Chondrocyte (in vitro differentiated cells): Measurements from ENCODE around the gene CASP8AP2. TPM values are rescaled to one million over a fixed set of nuclear protein-coding genes. Genes with fewer than 3 reads are reported as not detected.
"Not testable (repeated sequence)": the region's sequence is repeated elsewhere in the genome, so short reads cannot be mapped to it uniquely, and the experiment has no call there.

Source experiments
- DNase-seq: peaks from one replicate; pipeline ENCODE4 v3.0.0; 2021; ENCODE audit warnings: mixed read lengths, low spot score
- H3K27ac Mint-ChIP-seq: one replicate; pipeline ENCODE4 v1.8.0; 2021; ENCODE audit warnings: mild to moderate bottlenecking, moderate library complexity, mixed read lengths; ENCODE audit not compliant: unreplicated experiment
- H3K27me3 Mint-ChIP-seq: 2 replicates; pipeline ENCODE4 v1.8.0; 2021; ENCODE audit warnings: low read depth, mixed read lengths
- H3K36me3 Mint-ChIP-seq: 2 replicates; pipeline ENCODE4 v1.8.0; 2021; ENCODE audit warnings: low read depth, mixed read lengths
- H3K4me1 Mint-ChIP-seq: 2 replicates; pipeline ENCODE4 v1.8.0; 2021; ENCODE audit warnings: low read depth, mild to moderate bottlenecking, mixed read lengths
- H3K4me3 Mint-ChIP-seq: one replicate; pipeline ENCODE4 v1.8.0; 2021; ENCODE audit warnings: mild to moderate bottlenecking, moderate library complexity, mixed read lengths; ENCODE audit not compliant: unreplicated experiment
- H3K9me3 Mint-ChIP-seq: 2 replicates; pipeline ENCODE4 v1.8.0; 2021; ENCODE audit warnings: low read depth, mixed read lengths
- total RNA-seq: library from RNA; stranded (reverse); gene quantifications from 3 replicates; pipeline ENCODE4 v1.2.1, GENCODE V29; 2021
- TF ChIP-seq, protein P1 (sequence below): fragments of 200-600 bp; sonication (generic); IDR thresholded peaks from 2 replicates; pipeline ENCODE4 v1.5.0; 2021; ENCODE audit warnings: antibody characterized with exemption, mild to moderate bottlenecking, moderate library complexity

CASP8AP2 gene
- total RNA-seq, 1 donor from 2014 or later = 14.3 TPM

DNA sequence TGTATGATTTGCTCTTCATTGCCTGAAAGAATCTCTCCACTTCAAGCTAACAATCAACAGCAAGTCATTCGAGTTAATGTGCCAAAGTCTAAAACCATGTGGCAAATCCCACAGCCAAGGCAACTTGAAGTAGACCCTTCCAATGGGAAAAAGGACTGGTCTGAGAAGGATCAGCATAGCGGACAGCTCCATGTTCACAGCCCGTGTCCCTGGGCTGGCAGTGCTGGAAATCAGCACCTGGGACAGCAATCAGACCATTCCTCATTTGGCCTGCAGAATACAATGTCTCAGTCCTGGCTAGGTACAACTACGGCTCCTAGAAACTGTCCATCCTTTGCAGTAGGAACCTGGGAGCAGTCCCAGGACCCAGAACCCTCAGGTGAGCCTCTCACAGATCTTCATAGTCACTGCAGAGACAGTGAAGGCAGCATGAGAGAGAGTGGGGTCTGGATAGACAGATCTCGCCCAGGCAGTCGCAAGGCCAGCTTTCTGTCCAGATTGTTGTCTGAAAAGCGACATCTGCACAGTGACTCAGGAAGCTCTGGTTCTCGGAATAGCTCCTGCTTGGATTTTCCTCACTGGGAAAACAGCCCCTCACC lies 65.7 kb downstream of the CASP8AP2 start:
- no peaks in the 10 kb centered on the region for H3K4me1 Mint-ChIP-seq
- peaks cover 2% of the 10 kb centered on the region for H3K9me3 Mint-ChIP-seq
- TF ChIP-seq, protein P1, sequence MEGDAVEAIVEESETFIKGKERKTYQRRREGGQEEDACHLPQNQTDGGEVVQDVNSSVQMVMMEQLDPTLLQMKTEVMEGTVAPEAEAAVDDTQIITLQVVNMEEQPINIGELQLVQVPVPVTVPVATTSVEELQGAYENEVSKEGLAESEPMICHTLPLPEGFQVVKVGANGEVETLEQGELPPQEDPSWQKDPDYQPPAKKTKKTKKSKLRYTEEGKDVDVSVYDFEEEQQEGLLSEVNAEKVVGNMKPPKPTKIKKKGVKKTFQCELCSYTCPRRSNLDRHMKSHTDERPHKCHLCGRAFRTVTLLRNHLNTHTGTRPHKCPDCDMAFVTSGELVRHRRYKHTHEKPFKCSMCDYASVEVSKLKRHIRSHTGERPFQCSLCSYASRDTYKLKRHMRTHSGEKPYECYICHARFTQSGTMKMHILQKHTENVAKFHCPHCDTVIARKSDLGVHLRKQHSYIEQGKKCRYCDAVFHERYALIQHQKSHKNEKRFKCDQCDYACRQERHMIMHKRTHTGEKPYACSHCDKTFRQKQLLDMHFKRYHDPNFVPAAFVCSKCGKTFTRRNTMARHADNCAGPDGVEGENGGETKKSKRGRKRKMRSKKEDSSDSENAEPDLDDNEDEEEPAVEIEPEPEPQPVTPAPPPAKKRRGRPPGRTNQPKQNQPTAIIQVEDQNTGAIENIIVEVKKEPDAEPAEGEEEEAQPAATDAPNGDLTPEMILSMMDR = no peak
- H3K36me3 Mint-ChIP-seq = no peaks in the 10 kb centered on the region
- H3K27me3 Mint-ChIP-seq = peaks cover 34% of the 10 kb centered on the region
- H3K27ac Mint-ChIP-seq = no peak overlapping the region
- DNase-seq = no peak
- no peak overlapping the region for H3K4me3 Mint-ChIP-seq

- peaks cover 10% of the 10 kb centered on the region for H3K27me3 Mint-ChIP-seq
- not testable (repeated sequence) for DNase-seq, H3K4me1 Mint-ChIP-seq, H3K27ac Mint-ChIP-seq, H3K36me3 Mint-ChIP-seq, H3K4me3 Mint-ChIP-seq, H3K9me3 Mint-ChIP-seq
Measured at GRCh38 chr6:89910001-89910901, 80.6 kb downstream of the CASP8AP2 start.

- TF ChIP-seq, protein P1 = no peak
- no peak overlapping the region for H3K27ac Mint-ChIP-seq
- peaks cover 3% of the 10 kb centered on the region for H3K4me1 Mint-ChIP-seq
- no peak overlapping the region for H3K4me3 Mint-ChIP-seq
- no peak for DNase-seq
- peaks cover 10% of the 10 kb centered on the region for H3K27me3 Mint-ChIP-seq
- no peaks in the 10 kb centered on the region for H3K36me3 Mint-ChIP-seq
- peaks cover 11% of the 10 kb centered on the region for H3K9me3 Mint-ChIP-seq
Measured at GRCh38 chr6:89910902-89911240, 81.2 kb downstream of the CASP8AP2 start.

- no peaks in the 10 kb centered on the region for H3K27me3 Mint-ChIP-seq
- DNase-seq = no peak
- no peaks in the 10 kb centered on the region for H3K4me1 Mint-ChIP-seq
- peaks cover 1% of the 10 kb centered on the region for H3K36me3 Mint-ChIP-seq
- peaks cover 16% of the 10 kb centered on the region for H3K9me3 Mint-ChIP-seq
- TF ChIP-seq, protein P1 = no peak
- H3K4me3 Mint-ChIP-seq = no peak overlapping the region
- no peak overlapping the region for H3K27ac Mint-ChIP-seq
Measured at GRCh38 chr6:89916136-89916920, 86.6 kb downstream of the CASP8AP2 start.

- no peak overlapping the region for H3K4me3 Mint-ChIP-seq
- TF ChIP-seq, protein P1 = no peak
- H3K27ac Mint-ChIP-seq = no peak overlapping the region
- H3K27me3 Mint-ChIP-seq = no peaks in the 10 kb centered on the region
- DNase-seq = no peak
- no peaks in the 10 kb centered on the region for H3K4me1 Mint-ChIP-seq
- peaks cover 16% of the 10 kb centered on the region for H3K9me3 Mint-ChIP-seq
- H3K36me3 Mint-ChIP-seq = peaks cover 1% of the 10 kb centered on the region
Measured at GRCh38 chr6:89917216-89917615, 87.5 kb downstream of the CASP8AP2 start.
